Stomach (tissue), 9 donors: ENCODE data around the gene GSTCD. TPM values are rescaled to one million over a fixed set of nuclear protein-coding genes. Genes with fewer than 3 reads are reported as not detected.

ENCODE experiments used
- DNase-seq, 2 donors: peaks; one replicate each; pipeline versions ENCODE4 v3.0.0 to v3.0.0-alpha.2; 2013 to 2019
- H3K27ac ChIP-seq, 5 donors: fragments of 200-600 bp in 4 of 5; sonication (generic) in 4 of 5; one replicate each; pipeline ENCODE4 v1.5.1; 2013 to 2019; ENCODE audit warnings: mild to moderate bottlenecking in 1 of 5, moderate library complexity in 1 of 5
- H3K27me3 ChIP-seq, 3 donors: fragments of 200-600 bp; sonication (generic); one replicate each; pipeline ENCODE4 v1.5.1; 2017 to 2019; ENCODE audit warnings: mixed run types in 1 of 3
- H3K36me3 ChIP-seq, 4 donors: fragments of 200-600 bp; sonication (generic); 1 replicate in 3 of 4; 2 replicates in 1 of 4; pipeline ENCODE4 v1.5.1; 2016 to 2019
- H3K4me1 ChIP-seq, 4 donors: fragments of 200-600 bp; sonication (generic); one replicate each; pipeline ENCODE4 v1.5.1; 2016 to 2019
- H3K4me3 ChIP-seq, 4 donors: fragments of 200-600 bp; sonication (generic) in 3 of 4; one replicate each; pipeline ENCODE4 v1.5.1; 2016 to 2019; ENCODE audit warnings: mild to moderate bottlenecking in 1 of 4
- H3K9me3 ChIP-seq, 4 donors: fragments of 200-600 bp; sonication (generic); one replicate each; pipeline ENCODE4 v1.5.1; 2016 to 2019
- CTCF ChIP-seq, 7 experiments: fragments of 450-650 bp in 4 of 7; fragments of 200-600 bp in 3 of 7; sonication (generic) in 3 of 7; IDR thresholded peaks; one replicate each; pipeline ENCODE4 v1.5.1; 2016 to 2019; ENCODE audit warnings: antibody characterized with exemption in 7 of 7, control low read depth in 2 of 7, mild to moderate bottlenecking in 1 of 7
- EP300 ChIP-seq: sonication (generic); formaldehyde crosslinking; IDR thresholded peaks from one replicate; pipeline ENCODE4 v1.6.1; 2017; ENCODE audit warnings: antibody characterized with exemption
- POLR2A ChIP-seq, 4 donors: fragments of 450-650 bp; IDR thresholded peaks; one replicate each; pipeline ENCODE4 v1.6.1; 2016; ENCODE audit warnings: antibody characterized with exemption in 4 of 4, control low read depth in 2 of 4, mild to moderate bottlenecking in 1 of 4, moderate library complexity in 1 of 4
- POLR2AphosphoS5 ChIP-seq, 3 donors: sonication (generic); formaldehyde crosslinking; IDR thresholded peaks; one replicate each; pipeline ENCODE4 v1.6.1; 2016; ENCODE audit warnings: antibody characterized with exemption in 3 of 3
- WGBS, 5 donors: extraction: QIAGEN DNeasy Blood & Tissue Kit in 3 of 5; methylation state at CpG; one replicate each; pipeline versions ENCODE4 v1.1.5 to v1.1.7; 2013 to 2018; 5-methylcytosine and 5-hydroxymethylcytosine counted together
- intact Hi-C: fragments of 100-400 bp; cut with DNase I; formaldehyde crosslinking; loops from one replicate; pipeline ENCODE4 v1.15.1; 2023; ENCODE audit warnings: low total_unique reads
- polyA plus RNA-seq, 3 donors: library from polyadenylated mRNA; stranded (reverse); fragments of 200-250 nt; gene quantifications; one replicate each; pipeline ENCODE4 v1.2.3, GENCODE V29; 2013
- total RNA-seq, 5 donors: library from RNA; depleted of rRNA; stranded (reverse); fragments of >200 nt; gene quantifications; one replicate each; pipeline versions ENCODE4 v1.1.0 to v1.2.3, GENCODE V29; 2014 to 2016
- donor health status: healthy with polysubstance abuse.
- donor health status: Bipolar disorder and iron deficiency.
- donor health status: healthy.

The GSTCD gene
- total and polyA plus RNA-seq, 8 donors = 1.6 to 129 (median 8.1) TPM

GRCh38 chr4:105797225-105797624, 88.6 kb downstream of the GSTCD start:
- WGBS, 5 donors = 93 to 100% (median 100%) methylated on average over 1 of the region's 1 CpG
- no peaks in the 10 kb centered on the region for H3K36me3 ChIP-seq

GRCh38 chr4:105805501-105806120, 97.0 kb downstream of the GSTCD start:
- no peaks in the 10 kb centered on the region for H3K9me3 ChIP-seq
- peaks cover 0 to 6% (median 0%) of the 10 kb centered on the region in 4 donors for H3K4me1 ChIP-seq
- WGBS, 5 donors = 63 to 73% (median 64%) methylated on average over 1 of the region's 1 CpG
- intact Hi-C loops = no loop called here
- no peaks in the 10 kb centered on the region for H3K36me3 ChIP-seq
- DNase-seq = no peak
- H3K27me3 ChIP-seq = no peaks in the 10 kb centered on the region
- TF ChIP-seq CTCF (IDR thresholded peaks at IDR 0.05) (no peak), POLR2A (IDR thresholded peaks at IDR 0.05) (no peak), POLR2AphosphoS5 (IDR thresholded peaks at IDR 0.05) (no peak), EP300 (no peak)
- H3K27ac ChIP-seq = no peak overlapping the region
- no peak overlapping the region for H3K4me3 ChIP-seq

More at GRCh38 chr4:105797225-105797624, 88.6 kb downstream of the GSTCD start:
- Histone ChIP-seq H3K4me3 (no peak overlapping the region), H3K27ac (no peak overlapping the region), H3K4me1 (no peaks in the 10 kb centered on the region), H3K27me3 (no peaks in the 10 kb centered on the region), H3K9me3 (no peaks in the 10 kb centered on the region)
- TF ChIP-seq EP300 (no peak), POLR2AphosphoS5 (IDR thresholded peaks at IDR 0.05) (no peak), POLR2A (IDR thresholded peaks at IDR 0.05) (no peak), CTCF (IDR thresholded peaks at IDR 0.05) (no peak)
- intact Hi-C loops = no loop called here
- DNase-seq = no peak

- peaks cover 0 to 6% (median 0%) of the 10 kb centered on the region in 4 donors for H3K4me1 ChIP-seq
- no peak for TF ChIP-seq POLR2AphosphoS5 (IDR thresholded peaks at IDR 0.05)
- TF ChIP-seq EP300 = no peak
- TF ChIP-seq POLR2A (IDR thresholded peaks at IDR 0.05) = no peak
- no peak for TF ChIP-seq CTCF (IDR thresholded peaks at IDR 0.05)
- DNase-seq = no peak
- no peaks in the 10 kb centered on the region for H3K27me3 ChIP-seq
- no peak overlapping the region for H3K27ac ChIP-seq
- intact Hi-C loops = no loop called here
- H3K36me3 ChIP-seq = no peaks in the 10 kb centered on the region
- no peaks in the 10 kb centered on the region for H3K9me3 ChIP-seq
- 77 to 92% (median 81%) methylated on average over 2 of the region's 2 CpGs for WGBS, 5 donors
- H3K4me3 ChIP-seq = no peak overlapping the region
Observed at GRCh38 chr4:105807496-105807895, 98.9 kb downstream of the GSTCD start.

GRCh38 chr4:105808030-105808749, 99.6 kb downstream of the GSTCD start:
- DNase-seq = no peak
- Histone ChIP-seq H3K36me3 (no peaks in the 10 kb centered on the region), H3K9me3 (no peaks in the 10 kb centered on the region), H3K4me1 (peaks cover 0 to 6% (median 0%) of the 10 kb centered on the region in 4 donors), H3K27me3 (no peaks in the 10 kb centered on the region), H3K27ac (peak overlapping the region in 1 of 5 donors; percentile 20), H3K4me3 (peak overlapping the region in 3 of 4 donors; percentile 12 to 17 (median 14))
- 49 to 77% (median 68%) methylated on average over 3 of the region's 3 CpGs for WGBS, 5 donors
- TF ChIP-seq POLR2AphosphoS5 (IDR thresholded peaks at IDR 0.05) (no peak), CTCF (IDR thresholded peaks at IDR 0.05) (no peak), POLR2A (IDR thresholded peaks at IDR 0.05) (no peak), EP300 (no peak)
- intact Hi-C loops = no loop called here
